ENCODE data around the gene RRP1B.
"Not testable (repeated sequence)": the region's sequence is repeated elsewhere in the genome, so short reads cannot be mapped to it uniquely, and the experiment has no call there.

The RRP1B gene

GRCh38 chr21:43639470-43640353 lies 19.6 kb upstream of the RRP1B start:
- no peak for DNase-seq (ENCODE audit: low read depth in 2 of 3, low spot score in 1 of 3)

DNA sequence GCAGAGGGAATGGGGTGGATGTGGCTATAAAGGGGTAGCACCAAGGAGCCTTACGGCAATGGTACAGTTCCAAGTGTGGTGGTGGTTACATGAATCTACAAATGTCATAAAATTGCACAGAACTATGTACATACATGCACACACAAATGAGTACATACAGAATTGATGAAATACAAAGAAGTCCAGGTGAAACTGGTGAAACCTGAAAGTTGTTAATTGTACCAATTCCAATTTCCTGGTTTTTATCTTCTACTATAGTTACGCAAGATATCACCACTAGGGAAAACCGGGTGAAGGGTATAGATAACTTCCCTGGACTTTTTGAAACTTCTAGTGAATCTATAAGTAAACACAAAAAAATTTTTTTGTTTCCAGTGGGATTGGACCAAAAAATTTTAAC lies 19.0 kb upstream of the RRP1B start:
- DNase-seq (ENCODE audit: low read depth in 2 of 3, low spot score in 1 of 3) = no peak

DNA sequence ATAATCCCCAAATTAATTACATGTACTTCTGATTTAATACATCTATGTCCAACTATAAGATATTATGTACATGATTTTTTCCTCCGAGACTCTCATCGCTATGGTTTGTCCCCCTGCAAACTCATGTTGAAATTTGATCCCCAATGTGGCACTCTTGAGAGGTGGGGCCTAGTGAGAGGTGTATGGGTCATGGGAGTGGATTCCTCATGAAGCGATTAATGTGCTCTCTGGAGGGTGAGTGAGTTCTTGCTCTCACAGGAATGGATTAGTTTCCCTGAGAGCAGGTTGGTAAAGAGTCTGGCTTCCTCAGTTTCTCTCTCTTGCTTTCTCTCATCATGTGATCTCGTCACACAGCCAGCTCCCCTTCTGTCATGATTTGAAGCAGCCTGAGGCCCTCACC lies 16.2 kb upstream of the RRP1B start:
- no peak for DNase-seq (ENCODE audit: low read depth in 2 of 3, low spot score in 1 of 3)

DNA sequence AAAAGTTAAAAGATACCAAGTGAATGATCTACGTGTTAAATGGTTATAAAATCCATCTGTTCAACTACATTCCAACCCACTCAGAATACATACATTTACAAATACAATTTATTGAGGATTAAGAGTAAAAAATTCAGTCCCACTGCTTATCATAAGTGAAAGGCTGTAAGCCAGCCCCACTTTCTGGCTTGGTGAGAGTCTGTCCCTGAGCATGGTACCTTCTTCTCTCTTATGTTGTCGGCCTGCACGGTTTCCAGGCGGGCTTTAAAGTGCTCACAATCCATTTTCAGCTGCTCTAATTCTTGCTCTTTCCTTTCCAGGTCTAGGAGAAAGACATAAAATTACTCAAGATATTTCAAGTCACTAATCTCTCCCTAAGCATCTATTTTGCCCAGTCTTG lies 15.3 kb upstream of the RRP1B start:
- DNase-seq (ENCODE audit: low read depth in 2 of 3, low spot score in 1 of 3) = no peak

DNA sequence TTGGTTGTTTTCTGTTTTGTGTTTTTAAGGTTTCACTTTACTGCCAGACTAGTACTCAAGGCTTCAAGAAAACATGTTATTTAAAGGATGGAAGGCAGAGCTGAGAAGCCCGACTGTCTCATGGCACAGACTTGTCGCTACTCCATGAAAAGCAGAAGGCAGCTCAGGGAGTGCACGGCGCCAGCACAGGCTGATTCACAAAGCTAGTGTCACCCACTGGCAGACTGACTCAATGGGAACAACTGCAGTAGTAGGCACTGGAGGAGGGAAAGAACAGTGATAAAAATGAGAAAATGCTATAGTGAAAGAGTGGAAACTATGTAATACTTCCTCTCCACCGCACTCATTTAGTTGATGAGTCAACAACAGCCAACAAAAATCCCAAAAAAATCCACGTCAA lies 14.8 kb upstream of the RRP1B start:
- no peak for DNase-seq (ENCODE audit: low read depth in 2 of 3, low spot score in 1 of 3)

DNA sequence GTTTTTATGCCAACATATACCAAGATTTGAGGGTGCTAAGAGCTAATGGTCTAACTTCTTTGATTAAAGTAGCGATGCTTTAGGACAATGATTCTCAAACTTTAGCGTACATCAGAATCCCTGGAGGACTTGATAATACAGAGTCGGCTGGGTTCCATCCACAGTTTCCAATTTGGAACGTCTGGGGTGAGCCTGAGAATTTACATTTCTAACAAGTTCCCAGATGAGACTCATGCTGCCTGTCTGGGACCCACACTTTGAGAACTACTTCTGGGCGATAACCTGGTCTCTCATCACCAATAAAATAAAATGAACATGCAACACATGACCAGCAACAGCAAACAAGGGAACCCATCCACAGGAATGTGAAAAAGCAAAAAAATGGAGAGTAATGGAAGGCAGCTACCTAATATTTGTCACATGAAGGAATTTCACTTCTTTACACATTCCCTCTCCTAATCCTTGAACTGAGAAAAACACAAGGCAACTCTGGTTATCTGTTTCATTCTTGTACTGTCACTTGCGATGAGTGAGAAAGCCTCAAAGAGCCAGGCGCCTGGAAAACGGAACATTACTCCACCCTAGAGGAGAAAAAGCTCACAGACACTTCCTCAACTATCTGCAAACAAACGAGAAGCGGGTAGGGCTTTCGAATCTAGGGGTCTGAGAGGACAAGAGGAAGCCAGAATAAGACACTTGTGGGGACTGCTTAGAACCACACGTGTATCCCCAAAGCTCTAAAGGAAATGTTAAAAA lies 14.0 kb upstream of the RRP1B start:
- no peak for DNase-seq (ENCODE audit: low read depth in 2 of 3, low spot score in 1 of 3)

- no peak for DNase-seq (ENCODE audit: low read depth in 2 of 3, low spot score in 1 of 3)
Measured at GRCh38 chr21:43645976-43646375, 13.4 kb upstream of the RRP1B start.

DNA sequence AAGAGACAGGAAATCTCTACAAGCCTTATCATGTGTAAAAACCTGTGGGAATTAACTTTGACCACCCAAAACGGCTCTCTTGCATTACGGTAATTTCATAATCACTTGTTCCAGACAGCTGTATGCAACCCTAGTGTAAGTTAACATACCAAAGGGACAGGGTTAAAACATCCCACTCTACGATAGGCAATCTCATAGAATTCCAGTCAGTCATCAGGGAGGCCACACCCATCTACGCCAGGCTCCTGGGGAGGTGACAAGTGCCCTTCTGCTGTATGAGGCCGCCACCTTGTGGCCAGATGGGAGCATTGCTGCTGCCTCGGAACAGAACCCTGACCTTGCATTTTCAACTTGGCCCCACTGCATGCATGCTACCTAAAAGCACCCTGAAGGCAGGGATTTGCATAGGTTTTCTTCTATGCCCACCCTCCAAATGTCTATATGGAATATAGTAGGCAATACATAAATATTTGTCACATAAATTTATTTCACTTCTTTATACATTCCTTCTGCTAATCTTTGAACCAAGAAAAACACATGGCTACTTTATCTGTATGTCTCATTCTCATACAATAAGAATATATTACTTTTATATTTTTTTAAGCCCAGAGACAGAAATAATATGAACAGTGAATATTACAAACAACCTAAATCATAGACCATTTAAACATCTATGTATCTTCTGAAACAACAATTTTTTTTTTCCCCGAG lies 12.7 kb upstream of the RRP1B start:
- DNase-seq (ENCODE audit: low read depth in 2 of 3, low spot score in 1 of 3) = peak; percentile 71 to 87 (median 77)

DNA sequence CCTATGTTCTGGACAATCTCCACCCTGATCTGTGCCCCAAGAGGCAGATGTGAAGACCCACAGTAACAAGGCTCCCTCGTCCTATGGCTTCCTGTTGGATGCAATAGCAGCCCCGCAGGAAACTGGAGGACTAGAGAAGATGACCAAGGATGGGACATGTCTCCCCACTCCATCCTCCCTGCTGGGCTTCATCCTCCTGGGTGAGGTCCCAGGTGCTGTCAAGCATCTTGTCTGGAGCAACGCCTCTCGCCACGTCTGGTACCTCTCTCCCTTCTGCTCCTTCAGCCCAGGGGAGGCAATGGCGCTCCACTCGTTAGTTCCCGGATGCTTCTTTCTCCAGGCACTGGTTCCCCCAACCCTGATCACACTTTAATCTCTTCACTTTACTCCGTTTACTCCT lies 11.2 kb upstream of the RRP1B start:
- DNase-seq (ENCODE audit: low read depth in 2 of 3, low spot score in 1 of 3) = no peak

- not testable (repeated sequence) for DNase-seq (ENCODE audit: low read depth in 2 of 3, low spot score in 1 of 3)
Measured at GRCh38 chr21:43651926-43652325, 7.4 kb upstream of the RRP1B start.

GRCh38 chr21:43652616-43653015 lies 6.7 kb upstream of the RRP1B start:
- DNase-seq (ENCODE audit: low read depth in 2 of 3, low spot score in 1 of 3) = no peak

DNA sequence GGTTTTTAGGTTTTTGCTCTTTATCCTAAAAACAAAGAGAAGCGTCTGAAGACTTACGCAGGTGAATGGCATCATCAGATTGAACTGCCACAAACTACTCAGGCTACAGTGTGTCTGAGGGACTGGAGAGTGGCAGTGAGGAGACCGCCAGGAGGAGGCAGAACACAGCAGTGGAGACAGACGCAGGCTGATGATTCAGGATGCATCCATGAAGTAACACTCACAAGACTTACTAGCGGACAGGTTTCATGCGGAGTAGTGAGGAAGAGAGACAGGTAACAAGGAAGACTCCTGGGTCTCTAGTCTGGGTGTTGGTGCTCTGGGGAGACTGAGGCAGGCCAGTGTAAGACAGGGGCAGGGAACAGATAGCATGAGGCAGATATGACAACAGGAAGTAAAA lies 5.7 kb upstream of the RRP1B start:
- no peak for DNase-seq (ENCODE audit: low read depth in 2 of 3, low spot score in 1 of 3)

GRCh38 chr21:43654806-43655489 lies 4.4 kb upstream of the RRP1B start:
- DNase-seq (ENCODE audit: low read depth in 2 of 3, low spot score in 1 of 3) = no peak

DNA sequence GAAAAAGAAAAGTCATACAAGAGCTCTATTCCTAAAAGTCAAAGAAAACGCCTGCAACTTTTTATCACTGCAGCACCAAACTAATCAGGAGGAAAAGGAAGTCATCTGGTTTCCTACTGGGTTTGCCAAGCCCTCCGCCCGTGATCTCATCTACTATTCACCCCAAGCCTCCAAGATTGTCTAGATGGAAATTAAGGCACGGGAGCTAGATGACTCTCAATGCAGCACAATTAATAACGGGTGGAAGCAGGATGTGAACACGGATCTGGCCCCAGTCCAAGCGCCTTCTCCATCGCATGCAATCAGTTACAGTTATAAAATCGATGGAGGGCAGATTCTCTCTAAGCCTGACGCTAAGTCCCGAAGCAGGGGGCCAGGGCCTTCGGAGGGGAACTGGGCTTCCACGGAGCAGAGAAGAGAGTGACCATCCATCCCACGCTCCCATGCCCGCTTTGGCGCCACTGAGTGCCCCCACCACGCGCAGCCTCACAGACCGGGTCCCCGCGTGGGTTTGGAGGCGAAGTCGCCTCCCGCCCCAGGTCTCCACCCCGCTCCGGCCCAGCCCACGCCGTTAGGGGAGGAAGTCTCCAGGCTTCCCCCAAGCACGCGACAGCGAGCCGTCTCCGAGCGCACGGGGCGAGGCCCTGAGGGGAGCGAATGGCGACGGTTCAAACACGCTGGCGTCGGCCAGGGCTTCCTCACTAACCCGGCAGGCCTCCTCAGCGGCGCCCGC lies 1.8 kb upstream of the RRP1B start:
- no peak for DNase-seq (ENCODE audit: low read depth in 2 of 3, low spot score in 1 of 3)

GRCh38 chr21:43658088-43658741 lies 1.1 kb upstream of the RRP1B start:
- no peak for DNase-seq (ENCODE audit: low read depth in 2 of 3, low spot score in 1 of 3)

DNA sequence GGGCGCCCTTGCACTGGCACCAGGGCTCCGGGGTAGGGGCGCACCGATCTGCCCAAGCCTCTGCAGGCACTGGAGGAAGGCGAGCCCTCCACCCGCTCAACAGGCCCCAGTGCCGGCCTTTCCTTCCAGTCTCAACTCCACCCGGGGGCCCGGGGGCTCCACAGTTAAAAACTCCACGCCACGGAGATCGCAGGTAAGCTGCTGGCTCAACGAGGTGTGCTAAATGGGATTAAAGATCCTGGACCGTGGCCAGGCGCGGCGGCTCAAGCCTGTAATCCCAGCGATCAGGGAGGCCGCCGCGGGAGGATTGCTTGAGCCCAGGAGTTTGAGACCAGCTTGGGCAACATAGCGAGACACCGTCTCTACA lies 608 bp upstream of the RRP1B start:
- no peak for DNase-seq (ENCODE audit: low read depth in 2 of 3, low spot score in 1 of 3)

DNA sequence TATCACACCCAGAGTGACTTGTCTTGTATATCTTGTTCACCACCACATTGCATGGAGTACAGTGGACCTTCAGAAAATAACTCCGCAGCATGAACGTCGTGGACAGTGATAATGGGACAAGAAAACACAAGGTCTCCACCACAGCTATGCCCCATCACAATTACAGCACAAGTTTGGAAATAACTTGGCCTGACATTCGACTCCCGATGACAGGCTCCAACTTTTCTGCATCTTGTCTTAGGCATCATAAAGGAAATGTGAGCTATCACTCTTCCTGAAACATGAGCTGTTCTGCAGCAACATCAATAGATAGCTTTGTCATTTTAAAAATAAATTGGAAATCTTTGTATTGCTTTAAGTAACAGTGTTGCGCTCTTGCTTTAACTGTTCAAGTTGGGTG lies 2.9 kb downstream of the RRP1B start:
- no peak for DNase-seq (ENCODE audit: low read depth in 2 of 3, low spot score in 1 of 3)

- no peak for DNase-seq (ENCODE audit: low read depth in 2 of 3, low spot score in 1 of 3)
Measured at GRCh38 chr21:43663033-43663432, 3.7 kb downstream of the RRP1B start.

- no peak for DNase-seq (ENCODE audit: low read depth in 2 of 3, low spot score in 1 of 3)
Measured at GRCh38 chr21:43664358-43664757, 5.0 kb downstream of the RRP1B start.

- no peak for DNase-seq (ENCODE audit: low read depth in 2 of 3, low spot score in 1 of 3)
Measured at GRCh38 chr21:43665879-43666278, 6.5 kb downstream of the RRP1B start.
